Erythroblast (primary cell): ENCODE data around the gene FERMT3.

Experiments used
- DNase-seq, 2 experiments: peaks; one replicate each; lab custom pipeline; 2025; lab: John Stamatoyannopoulos, UW
- GATA1 ChIP-seq: IDR thresholded peaks from 2 replicates; pipeline ENCODE4 v1.6.1; 2011; ENCODE audit warnings: low read depth, mild to moderate bottlenecking, control low read depth, low read length, moderate library complexity
- POLR2A ChIP-seq: IDR thresholded peaks from 2 replicates; pipeline ENCODE4 v1.6.1; 2011; ENCODE audit warnings: mild to moderate bottlenecking, low read length

The FERMT3 gene

DNA sequence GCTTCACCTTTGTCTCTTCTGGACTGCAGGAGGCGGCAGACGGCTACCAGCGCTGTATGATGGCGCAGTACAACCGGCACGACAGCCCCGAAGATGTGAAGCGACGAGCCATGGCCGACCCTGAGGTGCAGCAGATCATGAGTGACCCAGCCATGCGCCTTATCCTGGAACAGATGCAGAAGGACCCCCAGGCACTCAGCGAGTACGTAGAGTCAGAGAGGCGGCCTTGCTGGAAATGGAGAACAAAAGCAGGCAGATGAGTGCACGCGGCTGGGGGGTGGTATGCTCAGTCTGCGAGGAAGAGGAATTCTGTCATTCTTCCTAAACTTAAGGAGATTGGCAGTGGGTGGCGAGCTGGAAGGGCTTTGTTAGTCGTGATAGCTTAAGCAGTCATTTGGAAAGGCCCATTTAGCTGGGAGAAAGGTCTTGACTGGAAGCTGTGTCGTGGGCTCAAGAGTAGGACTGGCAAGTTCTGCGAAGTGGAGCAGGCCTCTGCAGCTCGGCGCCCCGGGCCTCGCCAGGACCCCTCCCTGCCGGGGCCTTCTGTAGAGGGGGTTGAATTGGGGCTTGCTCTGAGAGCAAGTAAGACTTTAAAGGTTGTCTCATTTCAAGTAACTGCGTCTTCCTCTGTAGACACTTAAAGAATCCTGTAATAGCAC, 3.0 kb upstream of the FERMT3 start:
- DNase-seq: no peak
- TF ChIP-seq POLR2A: no peak
- TF ChIP-seq GATA1: no peak

DNA sequence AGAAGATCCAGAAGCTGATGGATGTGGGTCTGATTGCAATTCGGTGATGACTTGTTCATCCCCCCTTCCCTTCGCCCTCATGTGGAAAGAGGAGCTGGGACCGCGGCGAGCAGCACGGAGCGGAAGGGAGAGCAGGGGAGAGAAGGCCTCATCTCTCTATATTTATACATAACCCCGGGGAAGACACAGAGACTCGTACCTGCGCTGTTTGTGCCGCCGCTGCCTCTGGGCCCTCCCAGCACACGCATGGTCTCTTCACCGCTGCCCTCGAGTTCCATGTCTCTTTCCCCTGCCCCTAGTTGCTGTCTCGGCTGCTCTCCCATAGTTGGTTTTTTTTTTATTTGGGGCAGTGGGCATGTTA, 2.5 kb upstream of the FERMT3 start:
- no peak for TF ChIP-seq GATA1
- TF ChIP-seq POLR2A: no peak
- DNase-seq: no peak

- TF ChIP-seq GATA1 (no peak), POLR2A (no peak)
- DNase-seq: peak; percentile 96 to 97
Observed at GRCh38 chr11:64204464-64204989, 2.0 kb upstream of the FERMT3 start.

DNA sequence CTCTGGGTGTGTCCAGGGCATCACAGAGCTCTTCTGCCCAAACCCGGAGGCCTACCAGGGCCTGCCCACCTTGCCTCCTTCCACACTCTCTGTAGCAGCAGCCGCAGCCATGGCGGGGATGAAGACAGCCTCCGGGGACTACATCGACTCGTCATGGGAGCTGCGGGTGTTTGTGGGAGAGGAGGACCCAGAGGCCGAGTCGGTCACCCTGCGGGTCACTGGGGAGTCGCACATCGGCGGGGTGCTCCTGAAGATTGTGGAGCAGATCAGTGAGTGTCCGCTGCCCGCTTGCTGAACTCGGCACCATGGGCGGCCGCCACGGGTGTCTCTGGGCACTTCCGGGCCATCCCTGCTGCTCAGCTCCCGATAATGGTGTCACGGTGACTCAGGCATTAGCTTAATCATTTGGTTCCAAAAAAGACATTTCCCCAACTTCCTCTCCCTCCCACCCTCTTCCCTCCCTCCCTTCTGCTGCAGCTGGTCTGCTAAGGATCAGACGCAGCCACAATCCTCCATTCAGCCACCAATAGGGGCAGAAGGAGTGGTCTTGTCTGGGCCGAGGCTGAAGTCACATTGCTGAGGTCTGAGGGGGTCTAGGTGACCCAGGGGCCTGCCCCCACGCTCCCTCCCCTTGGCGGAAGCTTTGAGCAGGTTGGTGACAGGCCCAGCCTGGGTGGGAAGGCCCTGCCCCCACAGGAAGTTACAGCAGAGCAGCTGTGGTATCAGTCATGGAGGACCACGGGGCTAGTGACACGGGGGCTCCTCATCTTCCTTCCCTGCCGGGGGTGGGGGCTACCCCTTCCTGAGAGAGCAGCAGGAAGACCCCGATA, 950 bp downstream of the FERMT3 start:
- TF ChIP-seq POLR2A: peak; percentile 80
- TF ChIP-seq GATA1: no peak
- peak; percentile 91 to 93 for DNase-seq

DNA sequence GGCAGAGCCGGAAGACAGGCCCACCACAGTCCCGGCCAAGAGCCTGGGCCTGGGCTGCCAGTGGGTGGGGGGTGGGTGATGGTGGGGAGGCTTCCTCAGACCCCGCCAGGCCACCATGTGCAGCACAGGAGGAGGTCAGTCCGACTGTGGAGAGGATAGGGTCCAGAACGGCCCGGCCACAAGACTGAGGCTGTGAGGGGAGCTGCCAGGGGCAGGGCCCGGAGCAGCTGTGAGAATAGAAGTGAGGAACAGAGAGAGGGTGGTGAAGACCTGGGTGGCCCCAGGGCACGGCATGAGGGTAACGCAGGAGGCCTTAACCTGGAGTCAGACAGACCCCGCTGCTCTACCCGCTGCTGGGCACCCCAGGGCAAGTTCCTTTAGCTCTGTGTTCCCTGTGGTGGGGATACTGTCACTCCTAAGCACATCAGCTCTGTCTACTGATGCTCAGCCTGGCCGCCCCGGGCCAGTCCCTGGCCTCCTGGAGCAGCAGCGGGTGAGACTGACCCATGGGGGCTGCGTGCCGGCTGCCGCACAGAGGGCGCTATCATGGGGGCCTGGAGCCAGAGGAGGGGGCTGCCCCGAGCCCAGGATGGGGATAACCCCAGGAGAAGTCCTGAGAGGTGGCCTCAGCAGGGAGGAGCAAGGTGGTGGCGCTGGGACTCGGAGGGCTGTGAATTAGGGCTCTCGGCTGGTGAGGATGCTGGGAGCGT, 1.7 kb downstream of the FERMT3 start:
- DNase-seq: no peak
- TF ChIP-seq POLR2A: no peak
- TF ChIP-seq GATA1: no peak

GRCh38 chr11:64208796-64209562, 2.5 kb downstream of the FERMT3 start:
- DNase-seq: no peak

GRCh38 chr11:64209563-64209843, 3.0 kb downstream of the FERMT3 start:
- TF ChIP-seq POLR2A (no peak), GATA1 (no peak)
- no peak for DNase-seq

More at GRCh38 chr11:64208796-64209562, 2.5 kb downstream of the FERMT3 start:
- TF ChIP-seq POLR2A (no peak), GATA1 (no peak)

DNA sequence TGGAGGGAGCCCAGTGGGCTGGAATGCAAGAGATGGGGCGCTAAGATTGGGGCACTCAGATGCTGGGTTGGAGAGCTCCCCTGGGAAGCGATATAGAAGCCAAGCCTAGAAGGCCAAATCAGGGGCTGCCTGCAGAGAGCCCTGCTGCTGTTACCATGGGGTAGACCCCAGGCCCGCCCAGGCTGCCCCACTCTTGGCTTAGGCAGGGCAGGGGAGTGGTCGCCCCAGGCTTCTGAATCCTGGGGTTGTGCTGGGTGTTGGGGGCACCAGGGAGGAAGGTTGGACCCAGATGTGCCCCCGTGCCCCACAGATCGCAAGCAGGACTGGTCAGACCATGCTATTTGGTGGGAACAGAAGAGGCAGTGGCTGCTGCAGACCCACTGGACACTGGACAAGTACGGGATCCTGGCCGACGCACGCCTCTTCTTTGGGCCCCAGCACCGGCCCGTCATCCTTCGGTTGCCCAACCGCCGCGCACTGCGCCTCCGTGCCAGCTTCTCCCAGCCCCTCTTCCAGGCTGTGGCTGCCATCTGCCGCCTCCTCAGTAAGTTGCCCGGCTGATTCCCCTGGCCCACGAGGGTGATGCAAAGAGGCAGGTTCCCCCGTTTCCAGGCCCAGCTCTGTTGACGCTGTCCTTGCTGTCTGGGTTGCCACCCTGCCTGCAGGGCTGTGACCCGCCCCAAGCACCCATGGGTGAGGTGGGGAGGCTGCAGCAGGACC, 3.9 kb downstream of the FERMT3 start:
- TF ChIP-seq POLR2A (no peak), GATA1 (no peak)
- DNase-seq: no peak

DNA sequence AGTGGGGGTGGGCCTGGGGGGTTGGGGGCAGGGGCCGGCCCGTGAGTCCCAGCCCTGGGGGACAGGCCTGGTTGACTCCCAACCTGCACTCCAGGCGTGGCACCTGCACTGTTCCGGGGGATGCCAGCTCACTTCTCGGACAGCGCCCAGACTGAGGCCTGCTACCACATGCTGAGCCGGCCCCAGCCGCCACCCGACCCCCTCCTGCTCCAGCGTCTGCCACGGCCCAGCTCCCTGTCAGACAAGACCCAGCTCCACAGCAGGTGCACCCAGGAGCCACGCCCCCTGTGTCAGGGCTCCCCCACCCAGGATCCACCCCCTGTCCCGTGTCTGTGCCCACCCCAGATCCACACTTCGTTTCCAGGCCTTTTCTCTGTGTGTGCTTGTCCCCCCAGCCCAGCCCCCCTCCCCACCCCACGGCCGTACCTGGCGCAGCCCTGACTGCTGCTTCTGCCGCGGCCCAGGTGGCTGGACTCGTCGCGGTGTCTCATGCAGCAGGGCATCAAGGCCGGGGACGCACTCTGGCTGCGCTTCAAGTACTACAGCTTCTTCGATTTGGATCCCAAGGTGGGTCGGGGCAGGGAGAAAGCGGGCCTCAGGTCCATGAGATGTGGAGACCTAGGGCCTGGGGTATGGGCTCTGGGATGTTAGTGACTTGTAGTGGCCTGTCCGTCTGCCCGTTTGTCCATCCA, 4.8 kb downstream of the FERMT3 start:
- DNase-seq: no peak
- TF ChIP-seq POLR2A (no peak), GATA1 (no peak)

DNA sequence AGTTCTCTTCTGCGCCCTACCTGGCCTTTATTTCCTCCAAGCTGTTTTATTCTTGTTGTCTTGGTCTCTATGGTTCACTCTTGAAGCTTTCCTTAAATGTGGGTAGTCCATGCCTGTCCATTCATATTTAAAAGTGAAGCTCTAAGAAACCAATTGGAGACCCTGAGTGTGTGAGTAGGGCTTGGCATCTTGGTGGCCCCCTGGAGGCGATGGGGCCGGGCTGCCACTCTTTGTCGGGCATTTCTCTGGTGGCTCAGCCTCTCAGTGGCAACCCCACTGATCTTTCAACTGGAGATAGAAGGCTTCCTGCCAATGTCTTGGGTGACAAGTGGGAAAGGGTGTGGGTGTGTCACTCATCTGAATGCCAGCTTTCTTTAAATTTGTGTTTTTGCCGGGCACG, 10.4 kb downstream of the FERMT3 start:
- TF ChIP-seq POLR2A: no peak
- TF ChIP-seq GATA1: no peak

DNA sequence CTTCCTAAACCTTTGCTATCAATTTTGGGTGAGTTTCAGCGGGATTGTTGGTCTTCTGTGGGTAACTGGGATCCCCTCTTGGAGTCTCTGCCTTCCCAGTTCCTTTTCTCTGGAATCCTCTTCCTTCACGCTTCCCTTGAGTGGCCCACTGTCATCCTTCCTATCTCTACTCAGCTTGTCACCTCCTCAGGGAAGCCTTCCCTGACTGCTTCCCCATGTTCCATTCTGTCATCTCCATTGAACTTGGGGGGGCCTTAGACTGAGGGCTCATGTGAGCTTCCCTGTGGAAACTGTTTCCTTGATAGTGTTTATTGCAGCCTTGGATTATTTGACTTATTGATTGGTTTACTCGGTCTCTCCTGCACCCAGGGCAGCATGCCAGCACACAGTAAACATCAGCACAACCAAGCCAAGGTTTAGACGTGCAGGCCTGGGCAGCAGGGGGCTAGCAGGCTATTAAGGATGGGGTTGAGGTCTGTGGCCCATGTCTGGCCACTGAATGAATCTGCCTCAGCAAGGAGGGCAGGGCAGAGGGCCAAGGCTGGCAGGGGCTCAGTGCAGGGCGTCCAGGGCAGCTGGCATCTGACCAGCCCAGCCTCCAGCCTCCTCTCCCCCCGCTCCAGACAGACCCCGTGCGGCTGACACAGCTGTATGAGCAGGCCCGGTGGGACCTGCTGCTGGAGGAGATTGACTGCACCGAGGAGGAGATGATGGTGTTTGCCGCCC, 12.3 kb downstream of the FERMT3 start:
- no peak for DNase-seq
- TF ChIP-seq GATA1 (no peak), POLR2A (no peak)

More for the DNA sequence above, 10.4 kb downstream of the FERMT3 start:
- no peak for DNase-seq

DNA sequence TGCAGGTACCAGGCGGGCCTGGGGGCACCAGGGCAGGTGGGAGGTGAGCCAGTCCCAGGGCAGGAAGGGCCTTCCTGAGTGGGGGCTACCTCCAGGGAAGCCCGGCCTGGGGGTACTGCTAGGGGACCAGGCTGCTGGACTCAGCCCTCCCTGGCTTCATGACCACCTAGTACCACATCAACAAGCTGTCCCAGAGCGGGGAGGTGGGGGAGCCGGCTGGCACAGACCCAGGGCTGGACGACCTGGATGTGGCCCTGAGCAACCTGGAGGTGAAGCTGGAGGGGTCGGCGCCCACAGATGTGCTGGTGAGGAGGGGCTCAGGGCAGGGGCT, 12.8 kb downstream of the FERMT3 start:
- TF ChIP-seq POLR2A (no peak), GATA1 (no peak)

More for the DNA sequence above, 12.8 kb downstream of the FERMT3 start:
- DNase-seq: no peak
